Activated CD4-positive, alpha-beta T cell treated with anti-CD3 and anti-CD28 coated beads for 36 hours (primary cell): ENCODE measurements around the gene CDK8. TPM values are rescaled to one million over a fixed set of nuclear protein-coding genes. Genes with fewer than 3 reads are reported as not detected.

Experiments used
- ATAC-seq: fragments of 200-7000 bp; cut with Tn5 transposase; one replicate; pipeline ENCODE4 v1.10.0; 2021; ENCODE audit warnings: mild to moderate bottlenecking, moderate library complexity
- CTCF ChIA-PET: fragments of 350-600 bp; sonication (Branson Sonifier 250); formaldehyde crosslinking; loops from one replicate; lab custom pipeline; 2021; ENCODE audit warnings: antibody characterized with exemption; lab: Charles Lee
- POLR2A ChIA-PET: fragments of 350-600 bp; sonication (Branson Sonifier 250); formaldehyde crosslinking; loops from one replicate; lab custom pipeline; 2021; ENCODE audit warnings: antibody characterized with exemption, inconsistent platforms; lab: Charles Lee
- DNase-seq: peaks from one replicate; pipeline ENCODE4 v3.0.0-alpha.2; 2020
- H3K27ac Mint-ChIP-seq: one replicate; pipeline ENCODE4 v1.8.0; 2021; ENCODE audit warnings: mixed read lengths
- H3K27me3 Mint-ChIP-seq: one replicate; pipeline ENCODE4 v1.8.0; 2021; ENCODE audit warnings: mixed read lengths
- H3K36me3 Mint-ChIP-seq: one replicate; pipeline ENCODE4 v1.8.0; 2021; ENCODE audit warnings: low read depth, mixed read lengths
- H3K4me1 Mint-ChIP-seq: one replicate; pipeline ENCODE4 v1.8.0; 2021; ENCODE audit warnings: mixed read lengths
- H3K4me3 Mint-ChIP-seq: one replicate; pipeline ENCODE4 v1.8.0; 2021; ENCODE audit warnings: mild to moderate bottlenecking, moderate library complexity, mixed read lengths
- H3K9me3 Mint-ChIP-seq: one replicate; pipeline ENCODE4 v1.8.0; 2021; ENCODE audit warnings: low read depth, mixed read lengths
- intact Hi-C, 2 experiments: fragments of 100-400 bp; cut with DNase I in 1 of 2; cut with micrococcal nuclease in 1 of 2; formaldehyde crosslinking; loops; one replicate each; pipeline versions ENCODE4 v1.14.2 to v1.15.1; 2022 to 2024; cut with DNase I, micrococcal nuclease
- total RNA-seq, 2 experiments: library from RNA; stranded (reverse); gene quantifications; one replicate each; pipeline ENCODE4 v1.2.3, GENCODE V29; 2021

Gene CDK8
- total RNA-seq, 2 experiments from 2014 or later, result 17.4 to 24.3 TPM

DNA sequence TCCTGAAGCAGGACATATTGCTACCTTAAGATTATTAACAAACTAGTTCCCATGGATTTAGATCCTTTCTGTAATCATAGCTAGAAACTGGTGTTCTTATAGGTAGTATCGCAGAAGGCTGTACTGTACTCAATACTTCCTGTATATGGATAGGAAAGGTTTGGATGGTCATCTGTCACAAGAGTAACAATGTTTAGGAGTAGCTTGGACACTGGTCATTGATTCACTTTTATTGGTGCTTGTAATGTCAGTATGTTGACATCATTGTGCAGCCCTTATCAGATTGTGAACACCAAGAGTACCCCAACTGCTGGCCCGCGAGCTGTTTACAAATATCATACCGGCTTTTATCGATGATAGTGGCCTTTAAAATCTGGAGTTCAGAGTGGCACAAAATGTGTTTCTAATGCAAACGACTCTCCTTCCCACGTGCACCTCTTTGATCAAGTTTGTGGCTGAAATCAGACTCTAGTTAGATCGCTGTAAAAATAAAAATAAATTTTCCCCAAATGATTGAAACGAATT, 605 bp upstream of the CDK8 start:
- peak overlapping the region; percentile 82 for H3K4me3 Mint-ChIP-seq
- DNase-seq (no peak), ATAC-seq (no peak)
- H3K36me3 Mint-ChIP-seq, result no peaks in the 10 kb centered on the region
- H3K9me3 Mint-ChIP-seq, result no peaks in the 10 kb centered on the region
- H3K27me3 Mint-ChIP-seq, result no peaks in the 10 kb centered on the region
- intact Hi-C loops, result loop anchor here (1.0 to 10.0 kb wide), 2 partner anchors 67 to 1329 kb away; a partner anchor contains a TSS
- H3K4me1 Mint-ChIP-seq, result peaks cover 38% of the 10 kb centered on the region
- ChIA-PET POLR2A (no interaction called here), CTCF (interaction anchor here (0.5 to 1.1 kb wide), 3 partner anchors 68 to 354 kb away, joined by 3 to 4 read pairs (median 4); no protein-coding TSS in a partner anchor)
- peak overlapping the region; percentile 84 for H3K27ac Mint-ChIP-seq

DNA sequence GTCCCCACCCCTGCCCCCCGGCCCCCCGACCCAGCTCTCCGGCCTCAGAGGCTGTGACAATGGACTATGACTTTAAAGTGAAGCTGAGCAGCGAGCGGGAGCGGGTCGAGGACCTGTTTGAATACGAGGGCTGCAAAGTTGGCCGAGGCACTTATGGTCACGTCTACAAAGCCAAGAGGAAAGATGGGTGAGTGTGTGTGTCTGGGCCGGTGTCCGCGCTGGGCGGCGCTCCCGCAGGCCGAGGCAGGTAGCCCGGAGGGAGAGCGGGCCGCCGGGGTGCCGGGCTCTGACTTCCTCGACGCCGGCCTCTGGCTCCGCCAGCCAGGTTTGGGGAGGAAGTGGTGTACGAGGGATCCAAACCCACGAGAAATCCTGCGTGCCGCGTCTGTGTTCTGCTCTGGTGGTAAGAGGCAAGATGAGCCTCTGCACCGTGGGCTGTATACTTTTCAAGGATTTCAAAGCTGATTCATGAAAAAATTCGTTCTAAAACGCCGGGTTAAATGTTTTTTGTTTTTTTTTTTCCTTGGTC, 718 bp downstream of the CDK8 start:
- POLR2A ChIA-PET, result no interaction called here

DNA sequence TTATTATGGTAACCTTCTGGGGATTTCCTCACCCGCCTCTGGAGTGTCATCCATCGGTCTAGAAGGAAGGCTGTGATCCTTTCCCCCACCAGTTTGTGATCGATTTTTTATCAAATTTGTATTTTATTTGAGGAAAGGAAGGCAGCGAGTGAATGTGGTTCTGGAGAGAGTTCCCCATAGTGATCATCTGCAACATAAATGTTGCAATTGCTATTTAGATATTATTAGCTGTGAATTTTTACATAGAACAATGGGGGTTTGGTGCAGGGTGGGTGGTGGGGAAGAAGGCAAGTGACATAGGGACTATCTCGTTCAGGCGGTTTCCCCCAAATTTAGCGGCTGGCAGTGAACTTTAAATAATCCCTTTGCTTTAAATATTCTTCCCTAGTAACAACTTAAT, 1.2 kb downstream of the CDK8 start:
- Mint-ChIP-seq H3K9me3 (no peaks in the 10 kb centered on the region), H3K36me3 (no peaks in the 10 kb centered on the region), H3K4me3 (peak overlapping the region; percentile 82), H3K27ac (peak overlapping the region; percentile 80), H3K27me3 (no peaks in the 10 kb centered on the region), H3K4me1 (peaks cover 38% of the 10 kb centered on the region)
- DNase-seq (no peak), ATAC-seq (no peak)
- ChIA-PET POLR2A (no interaction called here), CTCF (interaction anchor here (0.7 to 1.4 kb wide), 5 partner anchors 10 to 239 kb away, joined by 3 read pairs; partner anchors contain the start of gene RNF6)
- intact Hi-C loops, result loop anchor here in 1 of 2 experiments (2.0 to 10.0 kb wide), 2 partner anchors 954 to 1330 kb away; partner anchors contain the start of gene NUP58

More for the DNA sequence above, 718 bp downstream of the CDK8 start:
- H3K4me1 Mint-ChIP-seq, result peaks cover 38% of the 10 kb centered on the region
- DNase-seq, result peak; percentile 71
- no peaks in the 10 kb centered on the region for H3K9me3 Mint-ChIP-seq
- peak; percentile 24 for ATAC-seq
- H3K4me3 Mint-ChIP-seq, result peak overlapping the region; percentile 82
- H3K27me3 Mint-ChIP-seq, result no peaks in the 10 kb centered on the region
- H3K27ac Mint-ChIP-seq, result peak overlapping the region; percentile 80
- CTCF ChIA-PET, result interaction anchor here (1.1 to 1.4 kb wide), 2 partner anchors 32 to 240 kb away, joined by 3 read pairs; partner anchors contain the start of gene RNF6
- H3K36me3 Mint-ChIP-seq, result no peaks in the 10 kb centered on the region
- intact Hi-C loops, result loop anchor here (1.0 to 10.0 kb wide), 4 partner anchors 32 to 1330 kb away; partner anchors contain the start of genes NUP58 (in 1 of the 2) and RNF6 (in 1 of the 2)

DNA sequence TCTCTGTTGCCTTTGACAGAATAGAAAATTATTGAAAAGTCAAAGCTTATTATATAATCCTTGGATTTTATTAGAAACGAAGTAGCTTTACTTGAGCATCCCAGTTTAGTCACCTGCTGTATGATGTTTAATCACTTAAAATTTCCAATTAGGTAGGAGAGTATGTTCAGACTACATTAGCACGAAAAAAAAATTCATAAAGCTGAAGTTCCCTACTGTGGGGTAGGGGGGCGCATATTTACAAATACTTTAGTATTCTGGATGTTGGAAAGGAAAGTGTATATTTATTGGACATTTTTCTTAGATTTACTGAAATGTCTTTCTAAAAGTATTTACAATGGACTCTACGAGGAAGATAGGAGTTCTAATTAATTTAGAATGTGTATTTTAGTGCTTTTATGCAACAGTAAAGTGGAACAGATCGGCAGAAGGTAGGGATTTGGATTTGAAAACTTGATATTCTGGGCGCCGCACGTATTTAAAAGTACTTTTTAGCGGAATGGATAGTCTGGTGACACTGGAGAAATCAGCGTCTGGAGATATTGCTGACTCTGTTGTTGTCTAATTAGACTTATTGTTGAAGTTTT, 1.9 kb downstream of the CDK8 start:
- intact Hi-C loops, result loop anchor here in 1 of 2 experiments (2.0 to 10.0 kb wide), 2 partner anchors 955 to 1331 kb away; partner anchors contain the start of gene NUP58
- POLR2A ChIA-PET, result interaction anchor here (0.7 kb wide), 2 partner anchors 24 to 39 kb away, joined by 3 read pairs; no protein-coding TSS in a partner anchor
- DNase-seq (no peak), ATAC-seq (no peak)
- peak overlapping the region; percentile 82 for H3K4me3 Mint-ChIP-seq
- CTCF ChIA-PET, result interaction anchor here (0.7 to 1.8 kb wide), 6 partner anchors 9 to 239 kb away, joined by 3 to 5 read pairs (median 3); partner anchors contain the start of gene RNF6
- peaks cover 42% of the 10 kb centered on the region for H3K4me1 Mint-ChIP-seq
- no peaks in the 10 kb centered on the region for H3K27me3 Mint-ChIP-seq
- H3K36me3 Mint-ChIP-seq, result no peaks in the 10 kb centered on the region
- no peak overlapping the region for H3K27ac Mint-ChIP-seq
- no peaks in the 10 kb centered on the region for H3K9me3 Mint-ChIP-seq

DNA sequence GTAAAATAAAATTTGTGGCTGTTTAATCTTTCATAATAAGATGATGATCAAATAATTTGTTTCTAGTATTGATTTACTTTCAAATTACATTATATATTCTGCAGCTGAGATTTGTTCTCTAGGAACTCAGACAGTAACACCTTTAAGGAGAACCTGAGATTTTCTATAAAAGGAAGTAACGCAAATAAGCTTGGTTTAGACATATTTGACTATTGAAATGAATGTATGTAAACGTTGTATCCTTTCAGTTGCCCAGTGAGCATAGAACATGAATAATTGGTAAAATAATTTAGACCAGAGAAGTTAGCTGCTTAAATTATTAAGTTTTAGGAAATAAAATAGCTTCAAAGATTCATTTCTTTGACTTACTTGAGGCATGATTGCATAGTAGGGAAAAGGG, 3.1 kb downstream of the CDK8 start:
- no peaks in the 10 kb centered on the region for H3K9me3 Mint-ChIP-seq
- CTCF ChIA-PET, result interaction anchor here (1.3 to 1.8 kb wide), 2 partner anchors 19 to 20 kb away, joined by 3 to 5 read pairs; no protein-coding TSS in a partner anchor
- H3K4me1 Mint-ChIP-seq, result peaks cover 47% of the 10 kb centered on the region
- no peaks in the 10 kb centered on the region for H3K36me3 Mint-ChIP-seq
- intact Hi-C loops, result loop anchor here in 1 of 2 experiments (10.0 kb wide), 1 partner anchor 1332 kb away; a partner anchor contains a TSS
- no peak for DNase-seq
- ATAC-seq, result no peak
- no peak overlapping the region for H3K4me3 Mint-ChIP-seq
- no peaks in the 10 kb centered on the region for H3K27me3 Mint-ChIP-seq
- H3K27ac Mint-ChIP-seq, result no peak overlapping the region
- POLR2A ChIA-PET, result no interaction called here

DNA sequence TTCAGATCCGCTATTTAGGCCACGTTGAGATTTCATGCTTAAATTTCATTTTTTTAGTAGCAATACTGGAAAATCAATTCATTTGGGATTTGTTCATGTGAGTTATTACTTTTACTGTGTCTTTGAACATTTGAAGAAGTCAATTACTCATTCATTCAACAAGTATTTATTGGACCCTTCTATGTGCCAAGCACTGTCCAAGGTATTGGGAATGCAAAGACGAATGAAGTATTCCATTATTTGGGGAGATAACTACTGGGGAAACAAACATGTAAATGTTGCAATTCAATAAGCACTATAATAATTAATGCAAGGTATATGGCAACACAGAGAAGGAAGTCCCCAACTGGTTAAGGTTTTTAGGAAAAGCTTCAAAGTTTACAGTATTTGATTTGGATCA, 5.7 kb downstream of the CDK8 start:
- POLR2A ChIA-PET, result no interaction called here
- intact Hi-C loops, result loop anchor here in 1 of 2 experiments (10.0 kb wide), 1 partner anchor 1335 kb away; a partner anchor contains a TSS
- ATAC-seq (no peak), DNase-seq (no peak)
- Mint-ChIP-seq H3K27me3 (no peaks in the 10 kb centered on the region), H3K9me3 (no peaks in the 10 kb centered on the region), H3K27ac (no peak overlapping the region), H3K4me1 (peaks cover 41% of the 10 kb centered on the region), H3K4me3 (no peak overlapping the region), H3K36me3 (no peaks in the 10 kb centered on the region)
- CTCF ChIA-PET, result interaction anchor here (0.6 to 1.6 kb wide), 2 partner anchors 75 to 100 kb away, joined by 3 to 6 read pairs; no protein-coding TSS in a partner anchor

DNA sequence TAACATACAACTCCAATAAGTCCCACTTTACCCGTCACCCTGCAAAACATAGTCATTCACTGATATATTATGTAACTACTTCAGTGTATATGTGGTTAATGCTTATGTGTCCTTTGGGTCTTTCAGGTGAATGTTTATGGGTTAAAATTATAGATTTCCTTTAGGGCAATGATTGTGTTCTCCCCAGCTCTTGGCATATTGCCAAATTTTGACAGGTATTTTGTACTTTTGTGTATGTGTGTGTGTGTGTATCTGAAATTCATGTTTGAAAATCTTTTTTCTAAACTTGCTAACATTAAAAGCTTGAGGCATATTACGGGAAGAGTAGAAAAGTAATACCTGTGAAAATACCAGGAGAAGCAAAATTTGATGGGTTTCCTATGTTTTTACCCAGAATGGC, 8.2 kb downstream of the CDK8 start:
- DNase-seq (no peak), ATAC-seq (no peak)
- Mint-ChIP-seq H3K4me1 (peaks cover 31% of the 10 kb centered on the region), H3K27me3 (no peaks in the 10 kb centered on the region), H3K9me3 (no peaks in the 10 kb centered on the region), H3K36me3 (no peaks in the 10 kb centered on the region), H3K4me3 (no peak overlapping the region), H3K27ac (no peak overlapping the region)
- ChIA-PET POLR2A (no interaction called here), CTCF (interaction anchor here (0.7 to 0.8 kb wide), 2 partner anchors 15 to 184 kb away, joined by 3 read pairs; no protein-coding TSS in a partner anchor)
- intact Hi-C loops, result no loop called here

DNA sequence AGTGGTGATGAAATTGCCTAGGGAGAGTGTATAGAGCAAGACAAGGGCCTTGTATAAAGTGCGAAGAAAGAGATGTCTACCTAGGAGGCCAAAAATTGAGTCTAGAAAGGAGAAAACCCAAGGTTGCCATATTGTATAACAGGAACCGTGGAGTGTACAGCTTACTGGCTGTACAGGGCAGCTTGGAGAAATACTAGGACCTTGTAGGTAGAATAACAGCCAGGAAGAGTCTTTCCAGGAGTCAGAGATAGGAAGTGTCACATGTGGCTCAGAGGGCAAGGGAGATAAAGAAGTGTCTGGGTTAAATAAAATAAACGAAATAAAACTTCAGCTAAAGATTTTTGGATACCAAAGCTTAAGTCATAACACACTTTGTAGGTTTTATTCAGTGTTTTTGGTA, 12.4 kb downstream of the CDK8 start:
- ChIA-PET CTCF (interaction anchor here (0.6 to 1.0 kb wide), 2 partner anchors 38 to 81 kb away, joined by 3 read pairs; no protein-coding TSS in a partner anchor), POLR2A (no interaction called here)
- no peak for DNase-seq
- Mint-ChIP-seq H3K4me1 (peaks cover 34% of the 10 kb centered on the region), H3K36me3 (no peaks in the 10 kb centered on the region), H3K27me3 (no peaks in the 10 kb centered on the region), H3K9me3 (no peaks in the 10 kb centered on the region), H3K27ac (no peak overlapping the region), H3K4me3 (no peak overlapping the region)
- no peak for ATAC-seq
- intact Hi-C loops, result no loop called here

DNA sequence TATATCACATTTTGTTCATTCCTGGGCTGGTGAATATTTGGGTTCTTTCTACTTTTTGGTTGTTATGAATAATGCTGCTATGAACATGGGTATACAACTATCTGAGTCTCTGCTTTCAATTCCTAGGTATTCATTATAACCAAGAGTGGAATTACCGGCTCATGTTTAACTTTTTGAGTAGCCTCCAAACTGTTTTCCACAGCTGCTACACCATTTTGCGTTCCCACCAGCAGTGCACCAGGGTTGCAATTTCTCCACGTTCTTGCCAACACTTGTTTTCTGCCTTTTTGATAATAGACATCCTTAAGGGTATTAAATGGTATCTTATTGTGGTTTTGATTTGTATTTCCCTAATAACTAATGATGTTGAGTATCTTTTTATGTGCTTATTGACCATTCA, 16.8 kb downstream of the CDK8 start:
- ATAC-seq (no peak), DNase-seq (no peak)
- H3K27ac Mint-ChIP-seq, result no peak overlapping the region
- no peaks in the 10 kb centered on the region for H3K36me3 Mint-ChIP-seq
- no peaks in the 10 kb centered on the region for H3K9me3 Mint-ChIP-seq
- ChIA-PET CTCF (interaction anchor here (0.6 kb wide), 1 partner anchor 890 kb away, joined by 3 read pairs; no protein-coding TSS in a partner anchor), POLR2A (no interaction called here)
- H3K4me3 Mint-ChIP-seq, result no peak overlapping the region
- no peaks in the 10 kb centered on the region for H3K27me3 Mint-ChIP-seq
- H3K4me1 Mint-ChIP-seq, result peaks cover 31% of the 10 kb centered on the region
- intact Hi-C loops, result no loop called here

DNA sequence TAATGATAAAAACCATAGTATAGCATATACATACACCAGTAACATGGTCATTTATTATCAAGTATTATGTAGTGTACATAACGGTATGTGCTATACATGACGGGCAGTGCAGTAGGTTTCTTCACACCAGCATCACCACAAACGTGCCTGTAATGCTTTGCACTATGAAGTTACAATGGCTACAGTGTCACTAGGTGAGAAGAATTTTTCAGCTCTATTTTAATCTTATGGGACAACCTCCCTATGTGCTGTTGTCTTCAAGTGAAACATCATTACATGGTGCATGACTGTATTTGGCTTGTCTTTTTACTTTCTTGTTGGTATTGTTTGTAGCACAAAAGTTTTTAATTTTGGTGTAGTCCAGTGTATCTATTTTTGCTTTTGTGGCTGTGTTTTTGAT, 18.7 kb downstream of the CDK8 start:
- intact Hi-C loops, result no loop called here
- ATAC-seq (no peak), DNase-seq (no peak)
- ChIA-PET CTCF (interaction anchor here (1.1 kb wide), 1 partner anchor 8 kb away, joined by 3 read pairs; no protein-coding TSS in a partner anchor), POLR2A (no interaction called here)
- Mint-ChIP-seq H3K4me3 (no peak overlapping the region), H3K9me3 (no peaks in the 10 kb centered on the region), H3K36me3 (no peaks in the 10 kb centered on the region), H3K27me3 (no peaks in the 10 kb centered on the region), H3K4me1 (peaks cover 22% of the 10 kb centered on the region), H3K27ac (no peak overlapping the region)

DNA sequence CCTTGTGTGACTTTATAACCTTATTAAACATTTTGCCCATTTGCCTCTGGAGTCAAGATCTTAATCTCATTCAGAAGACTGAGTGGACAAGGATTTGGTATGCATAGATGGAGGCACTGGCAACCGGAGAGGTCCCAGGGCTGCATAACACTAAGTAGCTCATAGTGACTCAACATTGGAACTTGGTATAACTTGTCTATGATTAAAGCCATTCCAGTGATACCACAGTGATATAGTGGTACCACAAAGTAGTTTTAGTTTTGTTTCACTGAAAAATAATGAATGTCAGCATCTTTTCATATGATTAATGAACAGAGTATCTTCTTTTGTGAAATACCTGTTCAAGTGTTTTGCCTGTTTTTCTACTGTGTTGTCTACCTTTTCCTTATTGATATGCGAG, 26.4 kb downstream of the CDK8 start:
- no peak overlapping the region for H3K4me3 Mint-ChIP-seq
- ChIA-PET CTCF (interaction anchor here (1.0 kb wide), 1 partner anchor 13 kb away, joined by 3 read pairs; no protein-coding TSS in a partner anchor), POLR2A (interaction anchor here (0.6 kb wide), 1 partner anchor 488 kb away, joined by 8 read pairs; no protein-coding TSS in a partner anchor)
- H3K9me3 Mint-ChIP-seq, result peaks cover 4% of the 10 kb centered on the region
- ATAC-seq, result peak; percentile 49
- intact Hi-C loops, result no loop called here
- H3K27me3 Mint-ChIP-seq, result no peaks in the 10 kb centered on the region
- no peak for DNase-seq
- no peak overlapping the region for H3K27ac Mint-ChIP-seq
- H3K36me3 Mint-ChIP-seq, result peaks cover 15% of the 10 kb centered on the region
- peaks cover 11% of the 10 kb centered on the region for H3K4me1 Mint-ChIP-seq
